NCI-H446 (cell line): ENCODE measurements around the gene MT1HL1.
"Not testable (repeated sequence)": the region's sequence is repeated elsewhere in the genome, so short reads cannot be mapped to it uniquely, and the experiment has no call there.

Experiments used
- DNase-seq, 2 experiments: peaks; one replicate each; lab custom pipeline; 2025; lab: John Stamatoyannopoulos, UW

MT1HL1 gene

GRCh38 chr1:236978740-236979139 lies 25.5 kb downstream of the MT1HL1 start:
- no peak for DNase-seq

- no peak for DNase-seq
These were observed 28.8 kb downstream of the MT1HL1 start for GRCh38 chr1:236975461-236975860.

- DNase-seq: not testable (repeated sequence)
These were observed 30.2 kb downstream of the MT1HL1 start for GRCh38 chr1:236974025-236974424.

- no peak for DNase-seq
These were observed 37.6 kb downstream of the MT1HL1 start for GRCh38 chr1:236966636-236967035.

GRCh38 chr1:236963920-236964319 lies 40.3 kb downstream of the MT1HL1 start:
- no peak for DNase-seq

GRCh38 chr1:236959112-236959511 lies 45.1 kb downstream of the MT1HL1 start:
- no peak for DNase-seq

- DNase-seq: no peak
These were observed 47.0 kb downstream of the MT1HL1 start for GRCh38 chr1:236957235-236957634.
